ENCODE results near the gene CLBA1.
A peak's percentile ranks its signal among the peaks of the same experiment; 100 is the strongest.

Gene CLBA1

GRCh38 chr14:104981699-104982541, 3.7 kb upstream of the CLBA1 start:
- DNase-seq: no peak

DNA sequence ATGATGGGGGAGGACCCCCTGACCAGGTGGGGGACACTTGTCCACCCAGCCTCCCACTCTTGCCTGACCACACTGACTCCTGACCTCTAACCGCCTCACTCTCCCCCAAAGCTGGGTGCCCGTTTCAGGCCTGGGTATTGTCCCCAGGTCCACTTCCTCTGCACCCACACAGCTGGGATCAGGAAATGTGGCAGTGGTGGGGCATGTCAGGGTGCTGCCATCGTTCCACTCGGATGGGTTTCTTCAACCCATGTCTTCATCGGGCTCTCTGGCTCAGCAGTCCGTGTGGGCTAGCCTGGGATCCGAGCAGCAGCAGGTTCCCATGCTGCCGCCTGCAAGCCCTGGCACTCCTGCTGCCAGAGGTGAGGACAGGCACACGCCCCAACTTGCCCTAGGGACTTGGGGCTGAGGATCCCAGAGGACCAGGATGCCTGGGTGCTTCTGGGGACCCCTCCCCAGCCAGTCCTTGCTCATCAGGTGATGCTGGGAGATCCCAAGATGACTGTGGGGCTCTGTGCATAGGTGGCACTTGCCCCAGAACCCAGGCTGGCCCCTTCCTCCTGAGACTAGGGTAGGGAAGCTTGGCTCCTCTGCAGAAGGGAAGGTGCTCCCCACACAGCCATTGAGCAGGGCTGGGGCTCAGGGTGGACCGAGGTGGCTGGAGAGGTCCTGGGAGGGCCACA, 2.9 kb upstream of the CLBA1 start:
- no peak for DNase-seq

- no peak for DNase-seq
Measured at GRCh38 chr14:104983231-104983721, 2.3 kb upstream of the CLBA1 start.

DNA sequence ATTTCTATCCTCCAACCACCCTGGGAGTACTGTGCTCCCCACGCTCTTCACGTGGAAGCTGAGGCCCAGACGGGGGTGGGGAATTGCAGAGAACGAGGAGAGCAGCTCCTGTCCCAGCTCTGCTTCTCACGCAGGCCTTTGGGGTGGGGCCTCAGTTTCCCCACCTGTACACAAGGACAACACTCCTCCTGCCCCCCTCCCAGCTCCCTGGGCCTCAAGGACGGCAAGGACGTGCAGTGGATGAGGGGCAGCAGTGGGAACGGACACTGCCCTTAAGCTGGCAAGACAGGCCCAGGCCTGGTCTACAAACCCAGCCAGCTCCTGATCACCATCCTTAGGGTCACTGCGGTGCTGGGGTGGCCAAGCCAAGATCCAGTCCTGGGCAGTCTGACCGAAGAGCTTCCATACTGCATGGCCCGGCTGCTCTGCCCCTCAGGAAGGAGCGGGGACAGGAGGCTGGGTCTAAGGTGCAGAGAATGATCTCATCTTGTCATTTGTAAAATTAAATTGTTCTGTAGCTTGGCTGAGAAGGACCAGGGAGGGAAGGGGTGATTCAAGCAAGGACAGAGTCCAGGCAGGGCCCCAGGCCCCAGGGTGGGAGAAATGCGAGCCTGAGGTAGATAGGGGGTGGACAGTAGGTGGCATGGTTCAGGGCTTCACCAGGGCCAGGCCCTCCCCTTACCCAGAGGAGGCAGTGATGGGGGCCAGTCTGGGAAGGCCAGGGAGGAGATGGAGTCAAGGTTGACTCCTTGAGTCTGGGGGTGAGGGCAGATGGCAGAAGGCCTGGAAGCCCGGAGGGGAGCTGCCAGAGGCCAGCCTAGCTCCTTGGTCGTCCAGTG, 1.3 kb upstream of the CLBA1 start:
- DNase-seq: no peak

GRCh38 chr14:104986487-104987164, 1.0 kb downstream of the CLBA1 start:
- DNase-seq: no peak

GRCh38 chr14:104989236-104989950, 3.8 kb downstream of the CLBA1 start:
- no peak for DNase-seq

- DNase-seq: no peak
Measured at GRCh38 chr14:104989951-104990303, 4.3 kb downstream of the CLBA1 start.

- DNase-seq: no peak
Measured at GRCh38 chr14:104991896-104992230, 6.3 kb downstream of the CLBA1 start.

GRCh38 chr14:104992501-104992900, 6.9 kb downstream of the CLBA1 start:
- DNase-seq: no peak

- peak; percentile 29 for DNase-seq
Measured at GRCh38 chr14:104993306-104993705, 7.7 kb downstream of the CLBA1 start.

DNA sequence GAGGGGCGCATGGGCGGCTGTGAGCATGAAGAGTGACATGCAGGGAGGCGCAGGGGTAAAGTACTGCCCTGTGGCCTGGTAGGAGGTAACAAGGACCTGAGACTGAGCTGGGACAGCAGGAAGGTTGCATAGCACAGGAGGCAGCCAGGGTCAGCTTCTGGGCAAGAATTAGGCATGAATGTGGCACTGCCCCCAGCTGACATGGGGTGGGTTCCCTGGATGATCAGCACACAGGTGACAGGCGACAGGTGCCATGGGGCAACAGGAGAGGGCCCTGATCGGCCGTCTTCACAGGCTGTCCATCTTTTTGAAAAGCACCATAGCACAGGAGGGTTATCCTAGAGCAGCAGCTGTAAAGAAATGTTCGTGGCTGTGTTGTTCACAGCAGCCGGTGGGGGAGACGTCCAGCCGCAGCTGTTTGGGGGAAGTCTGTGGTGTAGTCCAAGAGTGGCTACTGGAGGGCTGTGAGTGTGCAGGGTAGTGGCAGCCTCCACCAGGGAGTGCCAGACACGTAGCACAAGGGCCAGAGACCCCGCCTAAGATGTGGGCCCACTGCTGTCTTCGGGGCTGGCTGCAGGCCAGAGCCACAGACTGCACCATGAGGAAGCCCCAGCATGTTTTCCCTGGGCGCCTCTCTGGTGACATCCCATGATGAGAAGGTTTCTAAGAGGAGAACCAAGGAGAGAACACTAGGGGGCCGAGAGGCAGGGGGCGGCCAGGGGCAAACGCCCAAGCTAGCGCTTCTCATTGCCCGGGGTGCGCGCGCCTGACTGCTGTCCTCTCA, 8.4 kb downstream of the CLBA1 start:
- no peak for DNase-seq

DNA sequence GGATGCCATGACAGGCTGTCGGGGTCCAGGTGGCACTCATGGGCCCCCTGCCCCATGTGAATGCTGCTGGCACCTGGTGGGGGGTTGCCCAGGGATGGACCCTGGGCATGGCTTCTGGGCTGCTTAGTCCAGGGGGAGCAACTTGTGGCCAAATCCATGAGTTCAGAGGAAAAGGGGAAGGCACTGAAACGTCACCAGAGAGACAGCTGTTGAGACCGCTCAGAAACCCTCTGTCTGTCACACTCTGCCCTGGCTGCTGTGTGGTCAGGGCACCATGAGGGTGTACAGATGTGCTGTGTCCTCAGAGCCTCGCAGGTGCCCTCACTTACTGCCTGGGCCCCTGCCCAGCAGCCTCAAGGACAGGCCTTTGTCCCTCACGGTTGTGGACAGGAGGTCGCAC, 9.4 kb downstream of the CLBA1 start:
- no peak for DNase-seq

DNA sequence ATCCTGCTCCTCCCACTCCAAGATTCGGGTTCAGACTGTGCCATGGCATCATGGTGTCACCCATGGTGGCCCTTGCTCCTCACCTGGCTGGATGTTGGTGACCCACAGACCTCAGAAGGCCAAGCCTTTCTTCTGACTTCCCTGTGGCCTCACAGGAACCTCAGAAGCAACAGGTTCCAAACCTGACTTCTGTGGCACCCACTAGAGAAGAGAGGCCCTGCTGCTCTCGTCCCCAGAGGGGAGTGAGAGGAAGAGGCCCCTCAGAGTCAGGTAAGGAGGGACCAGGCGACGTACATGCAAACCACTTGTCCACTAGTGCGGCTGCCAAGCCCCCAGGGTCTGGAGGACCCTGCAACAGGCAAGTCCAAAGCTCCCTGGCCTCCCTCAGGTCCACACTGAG, 10.4 kb downstream of the CLBA1 start:
- DNase-seq: no peak

GRCh38 chr14:104996483-104996882, 10.9 kb downstream of the CLBA1 start:
- DNase-seq: no peak

DNA sequence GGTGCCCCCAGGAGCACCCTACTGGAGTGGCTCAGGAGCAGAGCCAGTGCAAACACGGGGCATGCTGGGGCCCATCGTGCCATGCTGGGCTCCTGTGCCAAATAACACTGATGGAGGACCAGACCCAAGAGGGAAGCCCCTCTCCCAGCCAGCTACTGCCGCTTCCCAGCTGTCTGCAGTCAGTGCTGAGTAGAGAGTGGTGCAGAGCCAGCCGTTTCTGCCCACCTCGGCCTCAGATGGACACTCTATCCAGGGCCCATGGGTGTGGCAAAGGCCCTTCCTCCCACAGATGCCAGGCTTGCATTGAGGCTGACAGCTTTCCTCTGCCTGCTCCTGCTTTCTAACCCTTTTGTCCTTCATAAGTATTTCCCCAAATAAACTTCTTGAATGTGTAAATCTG, 13.2 kb downstream of the CLBA1 start:
- no peak for DNase-seq

GRCh38 chr14:104999361-104999760, 13.8 kb downstream of the CLBA1 start:
- DNase-seq: no peak

DNA sequence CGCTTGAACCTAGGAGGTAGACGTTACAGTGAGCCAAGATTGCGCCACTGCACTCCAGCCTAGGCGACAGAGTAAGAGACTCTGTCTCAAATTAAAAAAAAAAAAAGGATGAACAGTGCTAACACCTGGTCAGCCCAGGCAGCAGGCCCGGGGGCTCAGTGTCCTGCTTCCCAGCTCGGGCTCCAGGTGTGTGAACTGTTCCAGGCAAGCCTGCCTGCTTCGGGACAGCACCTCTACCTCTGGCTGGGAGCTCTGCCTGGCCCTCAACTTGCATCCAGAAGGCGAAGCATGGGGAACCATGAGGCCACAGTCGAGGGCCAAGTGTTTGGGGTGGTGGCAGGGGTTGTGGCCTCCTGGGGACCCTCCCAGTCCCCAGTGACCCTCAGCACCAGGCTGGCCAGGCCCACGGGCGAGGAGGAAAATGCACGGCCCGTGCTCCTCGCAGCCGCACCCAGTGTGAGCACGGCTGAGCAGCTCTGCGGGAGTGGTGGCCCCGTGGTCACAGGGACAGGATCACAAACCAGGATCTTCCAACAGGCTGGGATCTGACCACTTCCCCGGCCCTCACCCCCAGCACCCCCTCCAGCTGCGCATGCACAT, 19.8 kb downstream of the CLBA1 start:
- no peak for DNase-seq

DNA sequence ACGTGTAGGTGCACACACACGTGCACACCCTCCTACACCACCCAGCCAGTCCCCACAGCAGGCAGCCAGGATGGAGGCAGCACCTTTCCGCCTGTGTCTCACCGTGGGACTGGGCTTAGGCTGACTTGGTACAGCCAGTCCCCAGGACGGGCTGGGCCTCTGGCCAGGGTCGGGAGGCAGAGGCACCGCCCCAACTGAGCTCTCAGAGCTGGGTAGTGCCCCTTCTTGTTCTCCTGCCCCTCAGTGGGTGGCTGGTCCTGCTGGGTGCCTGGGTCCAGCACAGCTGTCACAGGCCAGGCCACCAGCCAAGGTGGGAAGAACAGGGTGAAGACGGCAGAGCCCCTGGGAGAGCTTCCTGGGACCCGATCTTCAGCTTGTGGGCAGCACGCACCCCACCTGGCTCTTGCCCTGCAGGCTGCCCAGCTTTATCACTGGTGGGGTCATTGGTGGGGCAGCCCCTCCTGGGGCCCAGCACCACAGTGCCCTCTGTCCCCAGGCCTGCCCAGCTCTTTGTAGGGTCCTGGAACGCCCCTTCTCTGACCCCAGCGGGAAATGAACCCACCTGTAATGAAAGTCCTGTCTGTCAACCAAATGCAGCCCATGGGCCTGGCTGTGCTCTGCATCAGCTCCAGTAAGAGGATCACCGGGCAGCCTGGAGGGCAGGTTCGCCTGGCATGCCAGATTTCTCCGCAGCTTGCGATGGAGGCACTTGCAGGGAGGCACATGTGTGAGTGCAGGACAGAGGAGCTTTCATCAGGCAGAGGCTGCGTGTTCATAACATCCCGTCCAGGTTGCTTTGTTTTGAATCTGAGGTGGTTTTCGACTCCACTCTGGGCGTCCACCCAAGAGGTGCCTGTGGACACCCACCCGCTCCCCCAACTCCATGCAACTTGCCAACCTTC, 20.6 kb downstream of the CLBA1 start:
- DNase-seq: no peak

DNA sequence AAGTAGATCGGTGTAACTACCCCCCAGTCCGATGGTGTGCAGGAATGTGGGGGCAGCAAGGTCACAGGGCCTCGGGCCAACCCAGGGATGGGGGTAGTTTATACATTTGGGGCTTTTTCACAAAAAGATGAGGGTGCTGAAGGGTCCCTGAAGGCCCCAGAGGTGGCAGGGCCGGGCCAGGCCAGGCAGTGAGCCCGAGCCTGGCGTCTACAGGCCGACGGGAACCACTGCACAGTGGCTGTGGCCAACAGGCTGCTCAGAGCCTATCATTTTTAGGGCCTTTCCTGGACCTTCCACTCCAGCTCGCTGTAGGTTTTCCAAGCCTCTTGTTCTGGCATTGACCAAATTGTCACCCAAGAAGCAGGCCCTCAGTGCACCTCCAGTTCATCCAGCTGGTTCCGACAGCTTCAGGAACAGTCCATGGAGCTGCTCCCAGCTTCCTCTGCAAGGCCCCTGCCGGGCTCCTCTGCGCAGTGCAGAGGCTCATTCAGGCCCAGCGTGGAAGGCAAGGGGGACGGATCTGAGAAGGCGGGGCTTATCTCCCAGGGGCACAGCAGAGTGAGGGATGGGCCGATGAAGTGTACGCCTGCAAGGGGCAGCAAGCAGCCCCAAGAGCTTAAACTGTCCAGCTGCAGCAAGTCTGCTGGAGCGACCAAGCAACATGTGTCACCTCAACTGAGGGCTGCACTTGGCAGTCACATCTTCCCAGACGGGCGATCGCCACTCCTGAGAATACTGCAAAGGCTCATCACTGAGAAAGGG, 21.4 kb downstream of the CLBA1 start:
- DNase-seq: no peak
